NCI-H1105 treated with DMSO at 0.1 percent for 48 hours (cell line): ENCODE measurements around the gene PTPN9.
"Not testable (repeated sequence)": the region's sequence is repeated elsewhere in the genome, so short reads cannot be mapped to it uniquely, and the experiment has no call there.

Experiments
- DNase-seq: peaks from one replicate; lab custom pipeline; 2025; lab: John Stamatoyannopoulos, UW

The PTPN9 gene

DNA sequence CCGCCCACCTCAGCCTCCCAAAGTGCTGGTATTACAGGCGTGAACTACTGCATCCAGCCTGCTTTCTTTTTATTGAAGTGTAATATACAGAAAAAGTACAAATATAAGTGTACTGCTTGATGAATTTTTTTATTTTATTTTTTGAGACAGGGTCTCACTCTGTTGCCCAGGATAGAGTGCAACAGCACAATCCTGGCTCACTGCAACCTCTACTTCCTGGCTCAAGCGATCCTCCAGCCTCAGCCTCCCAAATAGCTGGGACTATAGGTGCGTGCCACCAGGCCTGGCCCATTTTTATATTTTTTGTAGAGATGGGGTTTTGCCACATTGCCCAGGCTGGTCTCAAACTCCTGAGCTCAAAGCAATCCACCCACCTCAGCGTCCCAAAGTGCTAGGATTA is 3.8 kb upstream of the PTPN9 start:
- DNase-seq = not testable (repeated sequence)

DNA sequence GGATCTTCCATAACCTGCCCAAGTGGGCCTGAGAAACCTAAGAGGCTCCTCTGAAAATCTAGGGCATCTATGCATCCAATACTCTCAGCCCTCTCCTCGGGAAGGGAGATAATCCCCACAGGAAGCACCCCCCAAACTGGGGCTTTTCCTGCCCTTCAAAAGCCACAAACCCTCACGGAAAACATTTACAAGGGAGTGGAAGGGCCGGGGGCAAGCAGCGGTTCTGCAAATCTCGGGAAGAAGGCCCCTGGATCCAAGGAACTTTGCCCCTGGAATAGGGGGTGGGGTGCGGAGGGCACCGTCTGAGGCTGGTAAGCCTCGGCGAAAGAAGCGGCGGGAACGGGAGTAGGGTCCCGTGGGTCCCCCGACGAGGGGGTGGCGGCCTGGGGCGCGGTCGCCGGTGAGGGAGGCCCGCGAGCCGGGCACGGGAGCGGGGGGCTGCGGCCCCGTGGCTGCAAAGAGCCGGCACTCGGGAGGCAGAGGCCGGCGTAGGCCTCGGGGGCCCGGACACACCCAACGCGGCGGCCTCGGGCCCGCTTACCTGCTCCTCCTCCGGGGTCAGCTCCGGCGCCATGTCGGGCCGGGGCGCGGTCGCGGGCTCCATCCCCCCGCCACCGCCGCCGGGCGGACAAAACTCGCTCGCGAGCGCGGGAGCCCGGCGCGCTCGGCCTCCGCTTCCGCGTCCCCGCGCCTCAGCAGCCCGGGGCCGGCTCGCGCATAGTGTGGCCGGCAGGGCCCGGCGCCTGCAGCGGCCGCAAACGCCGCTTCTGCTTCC is 755 bp downstream of the PTPN9 start:
- DNase-seq = no peak

DNA sequence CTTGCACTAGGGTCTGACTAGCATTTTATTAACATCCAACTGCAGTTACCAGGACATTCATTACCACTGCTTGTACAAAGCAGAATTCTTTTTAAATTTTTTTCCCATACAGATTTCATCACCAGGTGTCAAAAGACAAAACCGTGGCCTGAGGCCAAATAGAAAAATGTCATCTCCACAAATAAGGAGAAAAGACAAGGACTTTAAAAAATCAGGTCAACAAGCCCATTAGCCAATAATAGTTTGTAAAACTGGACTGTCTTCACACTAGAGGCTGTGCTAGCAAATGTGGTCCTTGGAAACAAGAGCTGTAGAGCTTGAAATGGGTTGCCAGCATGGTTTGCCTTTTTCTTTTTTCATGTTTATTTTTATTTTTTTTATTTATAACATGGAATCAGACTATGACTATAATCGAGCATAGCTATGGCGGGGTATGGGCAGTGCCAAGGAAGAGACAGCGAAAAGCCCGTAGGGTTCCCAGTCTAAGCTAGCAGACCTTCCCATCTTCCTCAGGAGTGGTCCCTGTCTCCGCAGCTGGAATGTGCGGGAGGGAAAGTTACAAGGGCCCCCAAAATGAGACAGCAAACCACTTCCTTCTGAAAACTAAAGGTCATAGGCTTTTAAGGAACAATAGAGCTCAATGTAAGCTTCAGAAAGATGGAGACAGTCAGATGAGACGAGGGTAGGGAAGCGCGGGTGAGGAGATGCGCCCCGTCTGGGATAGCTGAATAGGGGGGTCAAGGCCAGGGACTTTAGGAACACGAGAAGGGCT is 1.5 kb downstream of the PTPN9 start:
- DNase-seq = peak; percentile 15

DNA sequence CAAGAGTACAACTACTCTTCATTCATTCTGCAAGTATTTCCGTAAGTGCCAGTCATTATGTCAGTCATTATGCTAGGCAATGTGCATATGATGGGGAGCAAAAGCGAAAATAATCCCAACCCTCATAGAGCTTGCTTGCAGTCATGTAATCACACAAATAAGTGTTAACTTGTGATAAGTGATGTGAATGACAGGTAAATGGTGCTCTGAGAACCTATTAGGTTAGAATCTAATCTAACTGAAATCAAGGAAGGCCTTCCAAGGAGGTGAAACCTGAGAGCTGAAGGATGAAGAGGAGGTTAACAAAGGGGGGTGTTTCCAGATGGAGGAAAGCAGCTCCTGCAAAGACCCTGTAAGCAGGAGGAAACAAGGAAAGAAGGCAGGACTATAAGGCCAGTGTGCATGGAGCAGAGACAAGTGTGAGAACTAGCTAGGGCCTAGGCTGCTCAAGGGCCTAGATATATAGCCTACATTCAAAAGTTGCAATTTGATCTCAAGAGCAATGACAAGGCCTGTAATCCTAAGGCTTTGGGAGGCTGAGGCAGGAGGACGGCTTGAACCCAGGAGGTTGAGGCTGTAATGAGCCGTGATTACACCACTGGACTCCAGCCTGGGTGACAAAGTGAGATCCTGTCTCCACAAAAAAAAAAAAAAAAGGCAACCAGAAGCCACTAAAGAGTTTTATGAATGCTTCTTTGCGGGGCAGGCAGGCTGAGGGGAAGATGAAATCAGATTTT is 5.3 kb downstream of the PTPN9 start:
- DNase-seq = no peak

DNA sequence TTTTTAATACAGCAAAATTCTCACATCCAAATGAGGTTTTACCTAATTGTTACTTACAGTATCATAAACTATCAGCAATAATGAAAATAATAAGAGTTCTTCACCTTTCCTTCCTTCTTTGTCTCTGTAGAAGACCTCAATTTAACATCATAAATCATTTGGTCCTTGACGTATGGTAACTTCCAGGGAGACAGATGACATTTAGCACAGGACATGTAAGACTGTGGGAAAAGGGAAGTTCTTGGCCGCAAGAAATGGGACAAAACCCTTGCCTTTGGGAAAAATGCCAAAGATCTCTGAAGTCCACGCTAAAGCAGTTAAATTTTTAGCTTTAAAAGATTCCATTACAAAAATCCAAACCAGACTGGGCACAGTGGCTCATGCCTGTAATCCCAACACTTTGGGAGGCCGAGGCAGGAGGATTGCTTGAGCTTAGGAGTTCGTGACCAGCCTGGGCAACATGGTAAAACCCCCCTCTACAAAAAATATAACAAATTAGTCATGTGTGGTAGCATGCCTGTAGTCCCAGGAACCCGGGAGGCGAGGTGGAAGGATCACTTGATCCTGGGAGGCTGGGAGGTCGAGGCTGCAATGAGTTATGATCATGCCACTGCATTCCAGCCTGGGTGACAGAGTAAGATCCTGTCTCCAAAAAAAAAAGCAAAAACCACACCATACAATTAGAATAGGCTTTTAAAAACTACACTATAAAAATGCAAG is 8.8 kb downstream of the PTPN9 start:
- DNase-seq = no peak

DNA sequence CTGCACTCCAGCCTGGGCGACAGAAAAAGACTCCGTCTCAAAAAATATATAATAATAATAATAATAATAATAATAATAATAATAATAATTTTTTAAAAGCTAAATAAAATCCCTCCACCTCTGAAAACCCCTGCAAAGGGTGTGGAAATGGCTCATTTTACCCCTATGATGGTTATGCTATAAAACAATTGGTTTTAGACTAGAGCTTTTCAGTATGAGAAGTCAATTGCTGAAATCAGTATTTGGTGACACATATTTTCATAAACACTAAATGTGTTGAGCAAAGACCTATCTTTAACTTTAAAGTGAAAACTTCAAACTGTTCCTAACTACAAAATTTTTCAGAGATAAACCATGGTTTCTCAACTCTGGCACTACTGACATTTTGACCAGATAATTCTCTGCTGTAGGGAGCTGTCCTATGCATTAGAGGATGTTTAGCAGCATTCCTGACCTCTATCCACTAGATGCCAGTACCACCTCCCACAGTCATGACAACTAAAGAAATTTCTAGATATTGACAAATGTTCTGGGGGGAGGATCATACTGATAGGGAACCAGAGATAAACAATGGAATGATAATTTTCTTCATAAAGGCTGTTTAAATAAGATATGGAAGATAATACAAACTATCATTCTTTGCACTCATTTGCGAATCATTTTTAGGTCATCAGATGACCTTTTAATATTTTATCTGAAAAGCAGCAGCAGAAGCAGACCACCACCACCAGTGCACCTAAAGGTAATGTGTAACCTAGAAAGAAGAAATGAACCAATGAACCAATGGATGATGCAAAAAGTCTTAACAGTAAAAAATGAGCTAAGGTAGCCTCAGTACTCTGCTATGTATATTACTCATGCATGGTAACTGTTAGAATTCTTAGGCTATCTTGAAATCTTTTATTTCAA is 13.8 kb downstream of the PTPN9 start:
- DNase-seq = no peak

DNA sequence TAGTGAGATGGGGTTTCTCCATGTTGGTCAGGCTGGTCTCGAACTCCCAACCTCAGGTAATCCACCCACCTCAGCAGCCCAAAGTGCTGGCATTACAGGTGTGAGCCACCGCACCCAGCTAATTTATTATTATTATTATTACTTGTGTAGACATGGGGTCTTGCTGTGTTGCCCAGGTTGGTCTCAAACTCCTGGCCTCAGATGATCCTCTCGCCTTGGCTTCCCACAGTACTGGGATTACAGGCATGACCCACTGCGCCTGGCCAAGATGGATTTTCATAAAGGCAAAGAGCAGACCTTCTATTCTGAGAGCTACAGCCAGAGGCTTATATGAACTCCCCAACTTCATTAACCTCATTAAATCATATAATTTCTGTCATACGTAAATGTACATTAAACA is 17.2 kb downstream of the PTPN9 start:
- no peak for DNase-seq

DNA sequence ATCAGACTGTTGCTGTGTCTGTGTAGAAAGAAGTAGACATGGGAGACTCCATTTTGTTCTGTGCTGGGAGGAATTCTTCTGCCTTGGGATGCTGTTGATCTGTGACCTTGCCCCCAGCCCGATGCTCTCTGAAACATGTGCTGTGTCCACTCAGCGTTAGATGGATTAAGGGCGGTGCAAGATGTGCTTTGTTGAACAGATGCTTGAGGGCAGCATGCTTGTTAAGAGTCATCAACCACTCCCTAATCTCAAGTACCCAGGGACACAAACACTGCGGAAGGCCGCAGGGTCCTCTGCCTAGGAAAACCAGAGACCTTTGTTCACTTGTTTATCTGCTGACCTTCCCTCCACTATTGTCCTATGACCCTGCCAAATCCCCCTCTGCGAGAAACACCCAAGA is 19.8 kb downstream of the PTPN9 start:
- DNase-seq = not testable (repeated sequence)

DNA sequence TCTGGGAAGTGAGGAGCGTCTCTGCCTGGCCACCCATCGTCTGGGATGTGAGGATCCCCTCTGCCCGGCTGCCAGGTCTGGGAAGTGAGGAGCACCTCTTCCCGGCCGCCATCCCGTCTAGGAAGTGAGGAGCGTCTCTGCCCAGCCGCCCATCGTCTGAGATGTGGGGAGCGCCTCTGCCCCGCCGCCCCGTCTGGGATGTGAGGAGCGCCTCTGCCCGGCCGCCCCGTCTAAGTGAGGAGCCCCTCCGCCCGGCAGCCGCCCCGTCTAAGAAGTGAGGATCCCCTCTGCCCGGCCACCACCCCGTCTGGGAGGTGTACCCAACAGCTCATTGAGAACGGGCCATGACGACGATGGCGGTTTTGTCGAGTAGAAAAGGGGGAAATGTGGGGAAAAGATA is 20.2 kb downstream of the PTPN9 start:
- not testable (repeated sequence) for DNase-seq

DNA sequence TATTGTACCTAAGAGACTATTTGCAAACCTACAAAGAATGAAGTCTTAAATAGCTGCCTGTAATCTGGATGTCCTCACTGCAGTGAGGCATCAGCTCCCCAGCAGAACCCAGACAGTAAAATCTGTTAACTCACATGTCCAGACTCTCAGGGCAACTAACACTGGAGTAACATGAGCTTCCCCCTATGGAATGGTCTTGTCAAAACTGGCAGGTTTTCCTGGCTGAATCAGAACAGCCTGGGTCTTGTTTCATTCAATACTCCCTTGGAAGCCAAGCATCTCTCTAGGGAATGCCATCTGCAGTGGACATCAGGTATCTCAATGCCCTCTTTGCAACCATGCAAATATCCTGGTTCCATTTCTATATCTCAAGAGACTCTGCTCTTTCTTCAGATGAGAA is 24.4 kb downstream of the PTPN9 start:
- DNase-seq = no peak

DNA sequence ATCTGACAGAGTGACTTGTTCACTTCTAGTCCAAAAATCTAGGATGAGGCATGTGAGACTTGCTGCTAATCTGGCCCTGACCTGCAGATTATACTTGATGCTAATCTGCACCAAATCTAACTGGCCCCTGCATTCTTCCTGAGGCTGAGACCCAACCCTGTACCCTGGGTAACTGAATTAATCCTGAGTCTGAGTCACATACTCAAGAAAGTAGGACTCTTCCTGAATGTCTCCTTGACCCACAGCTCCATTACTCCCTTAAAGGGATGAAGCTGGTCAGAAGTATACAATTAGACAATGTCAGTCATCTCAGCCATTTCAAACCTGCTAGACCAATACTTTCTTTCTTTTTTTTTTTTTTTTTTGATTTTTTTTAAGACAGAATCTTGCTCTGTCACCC is 25.5 kb downstream of the PTPN9 start:
- DNase-seq = no peak

DNA sequence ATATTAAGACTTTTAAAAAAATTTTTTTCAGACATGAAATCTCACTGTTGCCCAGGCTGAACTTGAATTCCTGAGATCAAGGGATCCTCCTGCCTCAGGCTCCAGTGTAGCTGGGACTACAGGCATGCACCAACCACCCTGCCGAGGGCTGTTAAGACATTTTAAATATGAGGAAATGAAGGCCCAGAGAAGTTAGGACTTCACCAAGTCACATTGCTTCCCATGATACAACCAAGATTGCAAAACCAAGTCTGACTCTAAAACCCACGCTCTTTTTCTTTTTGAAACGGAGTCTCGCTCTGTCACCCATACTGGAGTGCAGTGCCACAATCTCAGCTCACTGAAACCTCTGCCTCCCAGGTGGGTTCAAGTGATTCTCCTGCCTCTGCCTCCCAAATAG is 28.0 kb downstream of the PTPN9 start:
- DNase-seq = no peak

DNA sequence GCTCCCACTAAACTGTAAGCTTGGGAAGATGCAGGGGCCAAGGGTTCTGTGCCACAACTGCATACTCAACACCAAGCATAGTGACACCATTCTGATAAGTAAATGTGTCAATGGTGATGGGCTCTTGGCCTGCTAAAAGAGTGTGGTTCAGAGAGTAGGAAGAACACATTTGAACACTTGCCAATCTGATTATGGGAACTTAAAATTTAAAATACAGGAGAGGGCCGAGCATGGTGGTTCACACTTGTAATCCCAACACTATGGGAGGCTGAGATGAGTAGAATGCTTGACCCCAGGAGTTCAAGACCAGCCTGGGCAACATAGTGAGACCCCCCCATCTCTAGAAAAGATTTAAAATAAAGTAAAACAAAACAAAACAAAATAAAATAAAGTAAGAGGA is 34.1 kb downstream of the PTPN9 start:
- DNase-seq = no peak

DNA sequence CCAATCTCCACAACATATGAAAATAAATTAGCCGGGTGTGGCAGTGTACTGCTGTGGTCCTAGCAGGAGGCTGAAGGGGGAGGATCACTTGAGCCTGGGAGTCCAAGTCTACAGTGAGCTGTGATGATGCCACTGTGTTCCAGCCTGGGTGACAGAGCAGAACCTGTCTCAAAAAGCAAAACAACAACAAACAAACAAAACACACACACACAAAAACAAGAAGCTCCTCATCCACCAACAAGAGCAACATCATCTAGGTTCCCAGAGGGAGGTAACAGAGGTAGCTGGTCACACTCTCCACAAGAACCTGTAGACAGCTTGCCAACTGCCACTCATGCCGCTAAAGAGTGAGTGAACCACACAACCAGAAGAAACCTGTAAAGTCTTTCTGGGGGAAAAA is 34.8 kb downstream of the PTPN9 start:
- no peak for DNase-seq

DNA sequence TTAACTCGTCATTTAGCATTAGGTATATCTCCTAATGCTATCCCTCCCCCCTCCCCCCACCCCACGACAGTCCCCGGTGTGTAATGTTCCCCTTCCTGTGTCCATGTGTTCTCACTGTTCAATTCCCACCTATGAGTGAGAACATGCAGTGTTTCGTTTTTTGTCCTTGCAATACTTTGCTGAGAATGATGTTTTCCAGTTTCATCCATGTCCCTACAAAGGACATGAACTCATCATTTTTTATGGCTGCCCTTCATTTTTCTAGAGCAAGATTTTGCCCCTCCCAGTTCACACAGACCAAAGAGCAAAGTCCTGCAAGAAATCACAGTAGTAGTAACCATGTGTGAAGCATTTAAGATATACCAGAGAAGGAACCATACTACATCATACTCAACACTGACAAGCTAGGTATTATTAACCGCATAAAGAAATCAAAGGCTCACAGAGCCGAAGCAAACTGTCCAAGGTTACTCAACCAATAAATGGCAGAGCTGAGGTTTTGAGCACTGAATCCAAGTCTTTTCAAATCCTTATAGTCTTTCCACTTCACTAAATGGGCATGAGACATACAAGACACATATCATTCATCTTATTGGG is 36.1 kb downstream of the PTPN9 start:
- not testable (repeated sequence) for DNase-seq

DNA sequence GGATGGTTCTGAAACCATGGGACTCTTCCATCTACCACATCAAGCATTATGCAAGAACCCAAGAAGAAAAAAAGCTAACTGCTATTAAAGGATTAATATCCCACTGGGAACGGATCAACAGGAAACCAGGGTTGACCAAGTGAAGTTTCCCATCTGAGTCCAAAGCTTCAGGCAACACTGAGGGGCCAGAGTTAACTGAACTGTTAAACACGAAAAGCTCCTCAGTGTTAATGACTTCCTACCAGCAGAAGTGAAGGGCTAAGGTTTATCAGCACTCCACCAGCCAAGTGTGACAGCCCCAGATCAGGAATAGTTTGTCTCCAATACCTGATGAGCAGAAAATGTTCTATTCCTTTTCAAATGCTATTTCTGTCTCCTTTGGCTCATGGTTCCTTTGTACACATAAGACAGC is 36.7 kb downstream of the PTPN9 start:
- DNase-seq = no peak

DNA sequence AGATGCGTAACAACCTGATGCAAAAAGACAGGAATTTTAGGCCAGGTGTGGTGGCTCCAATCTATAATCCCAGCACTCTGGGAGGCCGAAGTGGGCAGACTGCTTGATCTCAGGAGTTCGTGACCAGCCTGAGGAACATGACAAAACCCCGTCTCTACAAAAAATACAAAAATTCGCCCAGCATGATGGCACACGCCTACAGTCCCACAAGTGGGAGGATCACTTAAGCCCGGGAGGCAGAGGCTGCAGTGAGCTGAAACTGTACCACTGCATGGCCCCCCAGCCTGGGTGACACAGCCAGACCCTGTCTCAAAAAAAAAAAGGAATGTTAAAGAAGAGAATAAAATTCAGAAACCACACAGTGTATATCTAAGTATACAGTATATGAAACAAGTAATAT is 40.7 kb downstream of the PTPN9 start:
- DNase-seq = no peak

DNA sequence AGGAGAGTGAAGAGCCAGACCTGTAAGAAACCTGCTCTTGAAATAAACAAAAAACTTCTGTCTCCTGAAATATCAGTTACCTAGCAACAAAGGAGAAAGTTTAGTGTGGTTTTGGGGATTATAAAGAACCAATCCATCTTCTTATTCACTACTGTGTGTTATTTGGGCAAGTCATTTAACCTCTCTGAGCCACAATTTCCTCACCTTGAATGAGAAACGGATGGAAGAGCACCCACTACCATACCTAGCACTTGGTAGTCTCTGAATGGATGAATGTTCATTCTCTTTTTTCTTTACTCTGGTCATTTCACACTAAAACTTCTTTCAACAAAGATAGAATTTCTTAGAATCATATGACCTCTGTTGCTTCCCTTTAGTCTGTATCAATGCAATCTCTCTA is 45.2 kb downstream of the PTPN9 start:
- DNase-seq = no peak

DNA sequence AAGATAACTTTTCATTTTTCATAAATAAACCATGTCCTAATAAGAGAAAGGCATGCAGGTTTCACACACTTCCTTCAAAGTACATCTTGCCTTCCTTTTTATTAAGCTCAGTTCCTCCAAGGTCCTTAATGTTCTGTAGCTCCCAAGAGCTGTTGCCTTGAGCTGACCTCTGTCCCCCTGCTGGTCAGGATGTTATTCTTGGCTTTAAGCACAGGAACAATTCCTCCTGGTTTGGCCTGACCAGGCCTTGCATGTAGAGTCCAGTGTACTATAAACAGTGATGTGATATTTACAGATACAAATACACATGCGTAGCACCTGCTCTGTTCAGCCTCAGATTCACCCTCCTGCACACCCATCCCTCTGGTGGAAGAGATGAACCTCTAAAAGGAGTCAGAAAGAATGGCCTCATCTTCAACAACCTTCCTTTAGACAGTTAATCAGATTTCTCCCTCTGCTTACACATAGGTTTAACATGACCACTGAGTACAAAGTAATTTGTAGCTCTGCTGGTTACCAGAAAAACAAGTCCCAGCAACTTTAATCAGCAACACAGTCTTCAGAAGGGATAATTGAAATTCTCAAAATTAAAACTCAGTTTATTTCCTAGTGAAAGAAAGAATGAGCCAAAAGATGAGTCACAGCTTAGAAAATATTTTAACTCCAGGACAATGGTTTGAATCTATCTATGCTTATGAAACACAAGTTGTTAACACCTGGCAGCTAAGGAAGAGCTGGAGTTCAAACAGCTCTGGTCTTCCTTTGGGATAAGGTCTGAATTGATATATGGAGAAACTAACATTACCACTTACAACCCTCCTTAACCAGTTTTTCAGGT is 46.5 kb downstream of the PTPN9 start:
- DNase-seq = no peak

DNA sequence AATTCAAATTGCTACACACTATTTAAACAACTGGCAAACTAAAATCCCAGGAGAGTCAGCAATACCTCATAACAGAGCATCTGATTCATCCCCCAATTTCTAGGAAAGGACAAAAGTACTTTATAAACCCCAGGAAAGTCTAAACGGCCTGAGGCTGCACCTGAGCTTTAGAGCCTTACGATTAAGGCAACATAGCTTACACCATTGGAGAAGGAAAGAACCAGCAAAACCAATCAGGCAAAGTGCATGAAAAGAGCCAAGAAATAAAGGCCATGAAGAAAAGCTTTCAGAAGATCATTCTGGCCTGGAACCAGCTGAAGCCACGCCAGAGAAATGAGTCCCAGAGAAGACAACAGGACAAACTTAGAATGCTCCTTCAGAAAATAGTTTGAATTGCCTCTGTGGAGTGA is 48.1 kb downstream of the PTPN9 start:
- no peak for DNase-seq
